Activated naive CD8-positive, alpha-beta T cell treated with anti-CD3 and anti-CD28 coated beads, Interleukin-2, amount 50 U/mL, for 16 hours (primary cell): ENCODE data around the gene KIAA1191.
"Not testable (repeated sequence)": the region's sequence is repeated elsewhere in the genome, so short reads cannot be mapped to it uniquely, and the experiment has no call there.

Experiments
- DNase-seq: peaks from one replicate; pipeline ENCODE4 v3.0.0-alpha.2; 2020; ENCODE audit warnings: low read depth, low spot score

Gene KIAA1191

DNA sequence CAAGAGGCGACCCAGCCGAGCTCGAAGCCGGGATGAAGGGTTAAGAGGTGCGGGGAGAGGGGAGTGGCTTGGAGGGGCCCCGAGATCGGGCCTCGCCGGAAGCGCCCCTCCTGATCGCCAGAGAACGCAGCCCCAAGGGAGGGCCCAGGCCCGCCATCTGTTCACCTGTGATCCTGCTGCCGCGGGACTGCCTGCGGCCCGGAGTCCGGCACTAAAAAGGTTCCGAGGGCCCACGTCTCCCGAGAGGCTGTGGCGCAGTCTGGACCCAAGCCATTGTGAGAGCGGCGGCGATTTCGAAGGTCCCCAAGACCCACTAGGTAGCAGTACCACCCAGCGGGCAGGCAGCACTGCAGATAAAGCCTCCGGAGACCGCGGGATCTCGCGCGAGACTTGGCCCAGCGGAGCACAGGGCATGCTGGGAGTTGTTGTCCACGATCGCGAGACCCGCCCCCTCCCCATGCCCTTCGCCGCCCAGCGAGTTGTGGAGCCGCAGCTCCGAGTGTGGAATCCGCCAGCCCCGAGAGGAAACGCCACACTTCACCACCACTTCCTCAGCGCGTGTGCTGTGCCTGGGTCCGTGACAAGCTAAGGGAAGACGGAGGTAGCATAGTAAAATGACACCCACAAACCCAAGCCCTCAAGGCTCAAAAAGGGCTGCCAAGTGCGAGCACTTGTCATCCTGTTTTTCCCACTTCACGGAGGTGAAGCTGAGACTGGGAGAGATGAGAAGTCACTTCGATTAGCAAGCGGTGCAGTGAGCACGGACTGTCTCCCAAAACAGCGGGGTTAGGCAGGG lies at the start of gene KIAA1191:
Gene KIAA1191, minus strand, starts transcription at position 328 of the 796 bp plus-strand sequence. CDS start 2,256 bp downstream, outside the sequence.
- DNase-seq = peak; percentile 83

DNA sequence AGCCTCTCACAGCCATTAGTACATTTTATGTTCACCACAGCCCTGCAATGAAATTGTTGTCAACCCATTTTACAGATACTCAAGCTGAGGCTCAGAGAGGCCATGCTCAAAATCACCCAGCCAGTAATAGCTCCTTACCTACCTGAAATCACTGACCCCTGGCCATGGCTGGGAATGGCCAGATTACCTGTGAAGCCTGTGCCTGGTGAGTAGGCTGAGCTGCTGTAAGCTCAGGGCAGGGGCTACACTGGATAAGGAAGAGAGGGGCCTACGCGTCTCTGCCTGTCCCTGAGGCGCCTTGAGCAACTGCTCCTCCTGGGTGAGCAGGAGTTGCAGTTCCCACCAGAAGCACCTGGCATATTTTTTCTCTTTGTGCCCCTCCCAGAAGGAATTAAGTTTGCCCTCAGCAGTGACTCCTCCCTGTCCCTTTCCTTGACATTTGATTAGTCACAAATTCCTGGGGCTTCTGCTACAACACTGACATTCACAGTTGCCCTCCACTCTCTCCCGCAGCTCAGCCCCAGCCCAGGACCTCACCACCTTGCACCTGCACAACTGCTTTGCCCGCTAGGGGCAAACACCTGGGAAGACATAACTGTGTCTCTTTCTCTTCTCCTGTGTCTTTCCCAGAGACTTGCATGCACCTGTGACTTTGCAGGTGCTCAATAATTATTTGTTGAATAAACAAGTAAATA lies 49.1 kb upstream of the KIAA1191 start:
- no peak for DNase-seq

DNA sequence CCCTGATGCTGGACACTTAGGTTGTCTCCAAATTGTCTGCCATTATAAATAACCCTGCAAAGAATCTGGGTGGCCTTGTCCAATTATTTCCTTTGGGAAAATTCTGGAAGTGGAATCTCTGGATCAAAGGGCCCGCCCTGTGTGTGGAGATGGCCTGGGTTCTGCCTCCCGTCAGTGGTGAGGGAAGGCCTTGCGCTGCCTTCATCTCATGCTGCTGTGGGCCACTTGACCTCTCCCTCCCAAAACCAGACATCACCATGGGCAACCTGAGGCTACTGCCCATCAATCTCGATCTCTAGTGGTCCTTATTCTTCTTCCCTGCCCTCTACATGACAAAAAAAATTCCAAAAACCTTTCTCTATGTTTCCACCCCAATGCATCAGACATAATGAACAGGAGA lies 48.2 kb upstream of the KIAA1191 start:
- no peak for DNase-seq

- DNase-seq = no peak
Observed at GRCh38 chr5:176408590-176408989, 47.0 kb upstream of the KIAA1191 start.

DNA sequence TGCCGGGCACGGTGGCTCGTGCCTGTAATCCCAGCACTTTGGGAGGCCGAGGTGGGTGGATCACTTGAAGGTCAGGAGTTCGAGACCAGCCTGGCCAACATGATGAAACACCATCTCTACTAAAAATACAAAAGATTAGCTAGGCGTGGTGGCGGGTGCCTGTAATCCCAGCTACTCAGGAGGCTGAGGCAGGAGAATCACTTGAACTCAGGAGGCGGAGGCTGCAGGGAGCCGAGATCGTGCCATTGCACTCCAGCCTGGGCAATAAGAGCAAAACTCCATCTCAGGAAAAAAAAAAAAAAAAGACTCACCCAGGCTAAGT lies 46.6 kb upstream of the KIAA1191 start:
- not testable (repeated sequence) for DNase-seq

- DNase-seq = no peak
Observed at GRCh38 chr5:176407456-176408251, 46.1 kb upstream of the KIAA1191 start.

DNA sequence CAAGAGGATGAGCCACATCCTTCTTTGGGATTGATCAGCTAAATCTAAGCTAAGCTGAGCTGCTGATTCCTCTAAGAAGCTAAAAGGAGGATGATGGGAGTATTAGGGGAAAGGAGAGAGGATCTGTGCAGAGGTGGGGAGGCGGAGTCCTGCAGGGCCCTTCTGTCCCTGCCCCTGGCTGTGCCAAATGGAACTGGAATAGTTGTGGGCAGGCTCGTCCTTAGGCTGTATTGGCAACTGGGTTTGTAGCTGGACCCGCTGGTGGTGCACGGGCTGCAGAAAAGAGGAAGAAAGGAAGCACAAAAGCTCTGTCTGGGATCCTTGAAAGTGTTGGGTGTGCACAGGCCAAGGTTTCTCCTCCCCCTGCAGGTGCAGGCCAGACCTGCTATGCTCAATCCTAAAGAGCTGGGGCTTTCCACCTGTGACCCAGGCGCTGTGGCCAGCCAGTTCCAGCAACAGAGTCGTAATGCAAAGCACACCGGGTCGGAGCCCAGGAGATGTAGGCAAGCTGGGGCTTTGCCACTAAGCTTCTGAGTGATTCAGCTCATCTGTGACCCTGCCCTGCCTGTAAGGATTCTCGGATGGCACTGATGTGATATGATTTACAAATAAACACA lies 45.0 kb upstream of the KIAA1191 start:
- DNase-seq = no peak

DNA sequence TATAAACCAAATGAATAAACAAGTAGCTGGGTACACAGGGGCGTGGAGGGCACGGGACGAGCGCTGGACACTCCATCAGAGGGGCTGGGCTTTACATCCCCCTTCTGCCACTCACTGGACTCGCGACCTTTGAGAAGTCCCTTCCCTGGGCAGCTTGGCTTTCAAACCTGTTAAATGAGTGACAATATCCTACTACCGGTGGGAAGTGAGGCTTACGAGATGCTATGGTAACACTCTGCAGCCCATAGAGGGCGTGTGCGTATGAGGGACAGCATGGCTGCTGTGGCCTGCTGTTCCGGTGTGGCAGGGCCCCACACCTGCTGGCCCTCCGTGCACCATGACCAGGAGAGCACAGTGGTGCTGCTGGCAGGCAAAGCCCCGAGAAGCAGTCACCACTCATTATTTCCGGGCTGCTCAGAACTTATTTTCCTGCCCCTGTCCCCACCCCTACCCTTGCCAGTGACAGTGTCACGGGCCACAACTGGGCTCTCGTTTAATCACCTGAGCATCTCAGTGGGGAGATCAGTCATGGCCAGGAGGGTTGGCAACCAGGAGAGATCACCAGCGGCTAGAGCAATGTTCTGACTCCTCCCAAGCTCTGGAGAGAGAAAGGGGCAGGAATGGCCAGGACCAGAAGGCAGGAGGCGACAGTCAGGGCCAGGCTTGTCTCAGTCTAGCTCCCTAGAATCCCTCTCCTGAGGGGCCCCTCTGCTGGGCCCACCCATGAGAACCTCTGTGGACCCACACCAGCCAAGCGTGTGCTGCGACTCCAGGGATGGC lies 44.3 kb upstream of the KIAA1191 start:
- no peak for DNase-seq

DNA sequence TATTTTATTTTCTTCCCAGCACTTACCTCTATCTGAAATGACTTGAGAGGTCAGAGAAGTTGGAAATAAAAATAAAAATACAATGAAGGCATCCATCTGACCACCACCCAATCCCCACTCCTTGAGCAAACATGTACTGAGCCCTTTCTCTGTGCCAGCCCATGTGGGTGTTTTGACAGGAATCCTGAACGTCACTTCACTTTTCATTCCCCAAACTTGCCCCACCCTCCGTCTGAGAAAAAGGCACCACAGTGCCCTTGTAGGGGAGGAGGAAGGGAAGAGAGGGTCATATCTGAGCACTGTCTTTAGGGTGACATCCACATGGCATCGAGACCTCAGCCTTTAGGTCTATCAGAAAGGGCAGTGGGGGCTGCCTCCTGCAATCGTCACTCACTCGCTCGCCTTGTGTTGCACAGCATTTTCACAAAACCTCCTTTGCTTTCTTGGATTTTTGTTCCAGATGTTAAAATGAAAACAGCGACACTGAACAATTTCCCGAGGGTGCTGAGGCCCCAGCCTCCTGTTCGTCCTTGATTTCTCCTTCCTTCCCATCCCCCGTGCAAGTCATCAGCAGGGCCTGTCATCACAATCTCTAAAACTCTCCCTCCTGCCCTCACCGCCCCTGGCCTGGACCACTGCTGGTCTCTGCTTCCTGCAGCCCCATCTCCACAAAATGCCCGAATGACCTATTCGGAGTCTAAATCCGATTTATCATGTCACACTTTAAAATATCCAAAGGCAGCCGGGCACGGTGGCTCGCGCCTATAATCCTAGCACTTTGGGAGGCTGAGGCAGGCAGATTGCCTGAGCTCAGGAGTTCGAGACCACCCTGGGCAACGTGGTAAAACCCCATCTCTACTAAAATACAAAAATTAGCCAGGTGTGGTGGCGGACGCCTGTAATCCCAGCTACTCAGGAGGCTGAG lies 40.0 kb upstream of the KIAA1191 start:
- no peak for DNase-seq

DNA sequence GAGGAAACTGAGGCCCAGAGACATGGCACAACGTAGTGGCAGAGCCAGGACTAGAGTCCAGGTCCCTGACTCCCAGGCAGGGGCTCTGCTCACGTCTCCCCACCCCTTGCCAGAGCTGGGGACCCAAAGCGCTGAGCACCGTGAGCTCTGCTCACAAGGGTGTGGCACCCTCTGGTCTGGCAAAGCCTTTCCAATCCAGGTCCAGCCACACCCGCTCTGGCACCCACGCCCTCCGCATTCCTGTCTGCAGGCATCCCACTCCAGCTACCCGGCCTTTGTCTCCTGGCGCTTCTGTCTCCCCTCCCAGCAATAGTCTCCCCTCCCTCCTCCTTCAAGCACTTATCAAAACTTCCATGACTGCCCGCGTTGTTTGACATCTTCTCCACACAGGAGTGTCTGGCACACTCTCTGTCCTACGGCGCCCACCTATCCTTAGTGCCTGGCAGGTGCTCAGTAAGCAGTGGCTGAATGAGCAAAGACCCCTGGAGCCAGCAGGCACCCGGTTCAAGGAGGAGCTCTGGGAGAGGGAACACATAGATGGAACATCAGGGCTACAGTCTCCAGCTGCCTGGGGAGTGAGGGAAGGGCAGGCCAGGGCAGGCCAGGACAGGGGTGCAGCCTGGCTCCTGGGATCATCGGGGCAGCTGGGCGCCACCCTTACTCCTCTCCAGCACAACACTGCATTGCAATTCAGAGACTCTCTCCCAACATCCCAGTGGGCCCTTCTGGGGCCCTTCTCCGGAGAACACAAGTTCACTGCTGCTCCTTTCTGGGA lies 39.0 kb upstream of the KIAA1191 start:
- no peak for DNase-seq

DNA sequence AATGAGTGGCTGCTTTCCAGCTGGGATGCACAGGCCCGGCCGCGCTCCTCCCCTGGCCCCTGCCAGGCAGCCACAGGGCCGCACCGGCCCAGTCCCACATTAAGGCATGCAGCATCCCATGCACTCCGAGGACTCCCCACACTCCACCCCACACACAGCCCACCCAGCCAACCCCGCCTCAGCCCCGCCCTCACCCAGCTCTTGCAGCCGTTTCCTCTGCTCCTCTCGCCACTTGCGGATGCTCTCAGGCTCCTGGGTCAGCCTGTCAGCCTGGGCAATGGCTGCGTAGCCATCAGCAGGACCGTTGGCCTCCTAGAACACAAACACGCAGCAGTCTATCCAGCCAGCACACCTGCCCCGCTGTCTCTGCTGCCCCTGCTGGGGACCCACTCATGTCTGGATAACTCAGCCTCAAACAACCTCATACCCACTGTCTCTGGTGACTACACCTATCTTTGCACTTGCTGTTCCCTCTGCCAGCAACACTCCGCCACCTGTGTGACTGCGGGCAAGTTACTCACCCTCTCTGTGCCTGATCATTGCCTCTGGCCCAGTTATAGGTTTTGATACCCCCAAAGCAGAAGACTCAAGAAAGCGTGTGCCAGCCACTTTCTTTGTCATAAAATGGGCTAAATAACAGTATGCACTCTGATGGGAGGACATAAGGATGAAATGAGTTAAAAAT lies 36.3 kb upstream of the KIAA1191 start:
- DNase-seq = no peak

DNA sequence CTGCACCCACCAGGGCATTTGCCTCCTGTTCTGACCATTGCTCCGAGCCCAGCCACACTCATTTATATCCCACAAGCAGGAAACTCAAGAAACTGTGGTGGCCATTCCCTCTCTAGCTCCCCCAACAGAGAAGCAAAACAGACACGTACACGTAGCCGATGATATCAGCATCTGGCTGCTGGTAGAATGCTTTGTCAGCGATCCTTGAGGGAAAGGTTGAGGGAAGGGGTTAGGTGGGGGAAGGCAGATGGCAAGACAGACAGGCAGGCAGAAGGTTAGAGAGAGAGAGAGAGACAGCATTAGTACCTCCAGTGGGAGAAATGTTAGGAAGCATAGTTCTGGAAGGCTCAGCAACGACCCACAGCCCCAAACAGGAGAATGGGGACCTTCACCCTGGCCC lies 34.8 kb upstream of the KIAA1191 start:
- no peak for DNase-seq

- DNase-seq = no peak
Observed at GRCh38 chr5:176394881-176395675, 33.5 kb upstream of the KIAA1191 start.

- DNase-seq = no peak
Observed at GRCh38 chr5:176394096-176394495, 32.5 kb upstream of the KIAA1191 start.

DNA sequence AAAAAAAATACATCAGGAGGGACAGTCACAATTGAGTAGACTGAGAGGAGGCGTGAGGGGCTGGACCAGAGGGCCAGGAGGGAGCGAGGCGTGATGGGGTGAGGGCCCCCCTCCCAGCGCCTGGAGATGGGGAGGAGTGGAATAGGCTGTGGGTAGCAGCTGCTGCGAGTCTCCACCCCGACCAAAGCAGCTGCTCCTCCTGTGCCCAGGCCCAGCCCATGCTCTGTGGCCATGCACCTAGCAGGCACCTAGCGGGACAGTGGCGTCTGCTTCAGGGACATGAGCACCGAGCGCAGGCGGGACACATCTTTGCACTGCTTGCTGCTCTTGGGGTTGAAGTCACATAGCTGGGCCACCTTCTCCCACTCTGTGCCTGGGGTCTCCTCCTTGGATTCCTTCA lies 31.0 kb upstream of the KIAA1191 start:
- no peak for DNase-seq

GRCh38 chr5:176391999-176392398 lies 30.4 kb upstream of the KIAA1191 start:
- DNase-seq = no peak

GRCh38 chr5:176391479-176391878 lies 29.9 kb upstream of the KIAA1191 start:
- no peak for DNase-seq
